HEK293 (cell line): ENCODE results near the gene PTPRR.

ENCODE experiments used
- BCL11B ChIP-seq: fragments of 450-650 bp; formaldehyde crosslinking; IDR thresholded peaks from 2 replicates; pipeline ENCODE4 v1.5.1; 2016; ENCODE audit warnings: low read depth, missing biosample characterization, missing genetic modification characterization
- CTCF ChIP-seq: fragments of 450-650 bp; formaldehyde crosslinking; IDR thresholded peaks from 2 replicates; pipeline ENCODE4 v1.5.1; 2016; ENCODE audit warnings: missing biosample characterization, missing genetic modification characterization
- GLIS2 ChIP-seq: fragments of 450-650 bp; formaldehyde crosslinking; IDR thresholded peaks from 2 replicates; pipeline ENCODE4 v1.5.1; 2016; ENCODE audit warnings: missing biosample characterization, missing genetic modification characterization
- HOXD13 ChIP-seq: sonication (generic); formaldehyde crosslinking; IDR thresholded peaks from 2 replicates; pipeline ENCODE4 v1.8.0; 2022; ENCODE audit warnings: missing genetic modification reagents, borderline replicate concordance
- ZBTB21 ChIP-seq: fragments of 450-650 bp; formaldehyde crosslinking; IDR thresholded peaks from 2 replicates; pipeline ENCODE4 v1.5.1; 2017; ENCODE audit warnings: missing biosample characterization, missing genetic modification characterization
- ZNF138 ChIP-seq: fragments of 450-650 bp; formaldehyde crosslinking; IDR thresholded peaks from 2 replicates; pipeline ENCODE4 v1.5.1; 2016; ENCODE audit warnings: missing biosample characterization, missing genetic modification characterization, borderline replicate concordance
- ZNF792 ChIP-seq: fragments of 450-650 bp; formaldehyde crosslinking; IDR thresholded peaks from 2 replicates; pipeline ENCODE4 v1.5.1; 2016; ENCODE audit warnings: missing biosample characterization, missing genetic modification characterization

GRCh38 chr12:70722584-70723343 is 197.8 kb downstream of the PTPRR start:
- TF ChIP-seq CTCF (tag by site-specific recombination) = no peak
- TF ChIP-seq ZNF138 = no peak
- TF ChIP-seq HOXD13 (CRISPR knock-in tag) = no peak
- TF ChIP-seq ZNF792 = no peak
- no peak for TF ChIP-seq ZBTB21 (tag by site-specific recombination)
- no peak for TF ChIP-seq GLIS2
- TF ChIP-seq BCL11B (tag by site-specific recombination) = no peak
